Activated CD4-positive, alpha-beta T cell treated with anti-CD3 and anti-CD28 coated beads, Interleukin-2, amount 10 ng/mL, durations not matched to agents 24 days and 14 days (primary cell): ENCODE data around the gene ADORA1. TPM values are rescaled to one million over a fixed set of nuclear protein-coding genes. Genes with fewer than 3 reads are reported as not detected.

ENCODE experiments used
- DNase-seq: peaks from one replicate; pipeline ENCODE4 v3.0.0; 2022
- H3K27ac Mint-ChIP-seq: one replicate; pipeline ENCODE4 v1.8.0; 2022; ENCODE audit warnings: mild to moderate bottlenecking, mixed read lengths
- H3K27me3 Mint-ChIP-seq: one replicate; pipeline ENCODE4 v1.8.0; 2022; ENCODE audit warnings: mixed read lengths
- H3K36me3 Mint-ChIP-seq: one replicate; pipeline ENCODE4 v1.8.0; 2022; ENCODE audit warnings: low read depth, mild to moderate bottlenecking, mixed read lengths
- H3K4me1 Mint-ChIP-seq: one replicate; pipeline ENCODE4 v1.8.0; 2021; ENCODE audit warnings: mixed read lengths
- H3K4me3 Mint-ChIP-seq: one replicate; pipeline ENCODE4 v1.8.0; 2022; ENCODE audit warnings: mild to moderate bottlenecking, moderate library complexity, mixed read lengths
- H3K9me3 Mint-ChIP-seq: one replicate; pipeline ENCODE4 v1.8.0; 2021; ENCODE audit warnings: mixed read lengths
- intact Hi-C: fragments of 100-400 bp; cut with micrococcal nuclease; formaldehyde crosslinking; loops from one replicate; pipeline ENCODE4 v1.15.1; 2023
- total RNA-seq: library from RNA; stranded (reverse); gene quantifications from 2 replicates; pipeline ENCODE4 v1.2.3, GENCODE V29; 2022

ADORA1 gene
- total RNA-seq, 1 donor from 2014 or later = not detected

- H3K27me3 Mint-ChIP-seq = peaks cover 19% of the 10 kb centered on the region
- no peaks in the 10 kb centered on the region for H3K36me3 Mint-ChIP-seq
- H3K27ac Mint-ChIP-seq = no peak overlapping the region
- no peaks in the 10 kb centered on the region for H3K4me1 Mint-ChIP-seq
- intact Hi-C loops = no loop called here
- no peak overlapping the region for H3K4me3 Mint-ChIP-seq
- DNase-seq = no peak
- no peaks in the 10 kb centered on the region for H3K9me3 Mint-ChIP-seq
Measured at GRCh38 chr1:203089001-203089650, 38.4 kb upstream of the ADORA1 start.

DNA sequence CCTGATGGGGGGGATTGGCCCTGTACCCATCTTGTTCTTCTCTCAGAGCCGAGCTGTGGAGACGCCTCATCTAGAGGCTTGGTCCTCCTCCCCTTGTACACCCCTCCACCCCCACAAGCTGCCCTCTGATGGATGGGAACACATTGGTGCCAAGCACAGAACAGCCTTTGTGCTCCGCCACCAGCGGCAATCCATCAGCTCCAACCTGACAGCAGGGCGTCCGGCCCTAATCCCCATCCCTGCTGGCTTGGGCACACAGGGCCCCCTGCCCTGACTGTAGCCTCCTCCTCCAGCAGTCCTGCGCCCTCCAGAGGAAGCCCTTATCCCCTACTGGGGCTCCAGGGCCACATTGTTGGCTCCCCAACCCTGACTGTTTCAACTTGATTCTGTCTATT, 37.9 kb upstream of the ADORA1 start:
- no peak for DNase-seq
- no peaks in the 10 kb centered on the region for H3K4me1 Mint-ChIP-seq
- H3K27me3 Mint-ChIP-seq = peaks cover 21% of the 10 kb centered on the region
- no peaks in the 10 kb centered on the region for H3K9me3 Mint-ChIP-seq
- intact Hi-C loops = no loop called here
- no peak overlapping the region for H3K27ac Mint-ChIP-seq
- H3K4me3 Mint-ChIP-seq = no peak overlapping the region
- H3K36me3 Mint-ChIP-seq = no peaks in the 10 kb centered on the region

GRCh38 chr1:203090421-203091198, 36.9 kb upstream of the ADORA1 start:
- peaks cover 26% of the 10 kb centered on the region for H3K27me3 Mint-ChIP-seq
- H3K27ac Mint-ChIP-seq = no peak overlapping the region
- H3K4me3 Mint-ChIP-seq = no peak overlapping the region
- DNase-seq = no peak
- H3K4me1 Mint-ChIP-seq = no peaks in the 10 kb centered on the region
- intact Hi-C loops = no loop called here
- H3K9me3 Mint-ChIP-seq = peaks cover 8% of the 10 kb centered on the region
- no peaks in the 10 kb centered on the region for H3K36me3 Mint-ChIP-seq

DNA sequence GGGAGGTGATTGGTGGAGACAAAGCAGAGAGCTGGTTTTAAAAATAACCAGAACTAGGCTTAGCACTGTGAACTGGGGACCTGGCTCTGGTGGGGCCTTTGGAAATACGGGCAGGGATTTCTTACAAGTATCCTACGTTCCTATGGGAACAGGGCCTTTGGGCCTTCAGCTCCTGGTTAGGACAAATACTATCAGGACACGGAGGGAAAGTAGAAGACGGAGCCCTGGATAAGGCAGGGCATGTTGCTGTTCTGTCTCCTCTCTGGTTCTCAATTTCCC, 36.4 kb upstream of the ADORA1 start:
- Mint-ChIP-seq H3K9me3 (peaks cover 14% of the 10 kb centered on the region), H3K4me1 (no peaks in the 10 kb centered on the region), H3K27me3 (peaks cover 31% of the 10 kb centered on the region), H3K4me3 (no peak overlapping the region), H3K27ac (no peak overlapping the region), H3K36me3 (no peaks in the 10 kb centered on the region)
- DNase-seq = no peak
- intact Hi-C loops = no loop called here

GRCh38 chr1:203091761-203092330, 35.7 kb upstream of the ADORA1 start:
- Mint-ChIP-seq H3K9me3 (peaks cover 15% of the 10 kb centered on the region), H3K36me3 (no peaks in the 10 kb centered on the region), H3K27me3 (peaks cover 32% of the 10 kb centered on the region), H3K4me3 (no peak overlapping the region), H3K27ac (no peak overlapping the region), H3K4me1 (no peaks in the 10 kb centered on the region)
- intact Hi-C loops = no loop called here
- no peak for DNase-seq

DNA sequence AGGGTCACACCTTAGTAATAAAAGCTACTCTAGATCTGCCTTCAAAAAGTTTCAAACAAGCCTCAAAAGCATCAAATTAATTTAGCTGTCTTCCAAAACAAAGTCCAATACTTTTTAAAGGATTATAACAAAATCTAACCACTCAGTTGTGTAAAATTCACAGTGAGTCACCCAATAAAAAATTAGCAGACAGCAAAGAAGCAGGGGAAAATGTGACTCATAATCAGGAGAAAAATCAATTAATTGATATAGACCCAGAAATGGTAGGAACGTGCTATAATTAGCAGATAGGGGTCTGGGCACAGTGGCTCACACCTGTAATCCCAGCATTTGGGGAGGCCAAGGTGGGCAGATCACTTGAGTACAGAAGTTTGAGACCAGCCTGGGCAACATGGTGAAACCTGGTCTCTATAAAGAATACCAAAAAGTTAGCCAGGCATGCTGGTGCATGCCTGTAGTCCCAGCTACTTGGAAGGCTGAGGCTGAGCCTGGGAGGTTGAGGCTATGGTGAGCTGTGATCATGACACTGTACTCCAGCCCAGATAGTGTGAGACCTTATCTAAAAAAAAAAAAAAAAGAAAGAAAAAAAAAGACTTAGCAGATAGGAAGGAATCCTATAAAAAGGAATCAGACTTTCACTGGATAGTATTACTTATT, 33.6 kb upstream of the ADORA1 start:
- H3K4me3 Mint-ChIP-seq = no peak overlapping the region
- H3K27ac Mint-ChIP-seq = no peak overlapping the region
- H3K4me1 Mint-ChIP-seq = no peaks in the 10 kb centered on the region
- H3K27me3 Mint-ChIP-seq = peaks cover 29% of the 10 kb centered on the region
- H3K9me3 Mint-ChIP-seq = peaks cover 15% of the 10 kb centered on the region
- H3K36me3 Mint-ChIP-seq = no peaks in the 10 kb centered on the region
- intact Hi-C loops = no loop called here
- no peak for DNase-seq

DNA sequence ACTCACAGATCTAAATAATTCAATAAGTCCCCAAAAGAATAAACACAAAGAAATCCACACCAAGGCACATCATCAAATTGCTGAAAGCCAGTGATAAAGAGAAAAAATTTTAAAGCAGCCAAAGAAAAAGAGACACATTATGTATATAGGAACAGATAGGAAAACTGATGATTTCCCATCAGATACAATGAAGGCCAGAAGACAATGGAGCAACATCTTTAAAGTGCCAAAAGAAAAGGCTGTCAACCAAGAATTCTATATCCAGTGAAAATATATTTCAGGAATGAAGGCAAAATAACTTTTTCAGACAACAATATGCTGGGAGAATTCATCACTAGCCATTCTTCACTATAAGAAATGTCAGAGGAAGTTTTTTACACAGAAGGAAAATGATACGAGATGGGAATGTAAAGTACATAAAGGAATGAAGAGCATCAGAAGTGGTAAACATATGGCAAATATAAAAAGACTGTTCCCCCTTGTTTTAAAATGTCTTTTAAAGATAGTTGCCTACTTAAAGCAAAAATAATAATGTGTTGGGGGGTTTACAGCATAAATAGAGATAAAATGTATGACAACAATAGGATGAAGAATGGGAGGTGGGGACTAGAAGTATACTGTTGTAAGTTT, 32.4 kb upstream of the ADORA1 start:
- Mint-ChIP-seq H3K27ac (no peak overlapping the region), H3K4me3 (no peak overlapping the region), H3K4me1 (no peaks in the 10 kb centered on the region), H3K9me3 (peaks cover 15% of the 10 kb centered on the region), H3K36me3 (no peaks in the 10 kb centered on the region), H3K27me3 (peaks cover 31% of the 10 kb centered on the region)
- DNase-seq = no peak
- intact Hi-C loops = no loop called here

DNA sequence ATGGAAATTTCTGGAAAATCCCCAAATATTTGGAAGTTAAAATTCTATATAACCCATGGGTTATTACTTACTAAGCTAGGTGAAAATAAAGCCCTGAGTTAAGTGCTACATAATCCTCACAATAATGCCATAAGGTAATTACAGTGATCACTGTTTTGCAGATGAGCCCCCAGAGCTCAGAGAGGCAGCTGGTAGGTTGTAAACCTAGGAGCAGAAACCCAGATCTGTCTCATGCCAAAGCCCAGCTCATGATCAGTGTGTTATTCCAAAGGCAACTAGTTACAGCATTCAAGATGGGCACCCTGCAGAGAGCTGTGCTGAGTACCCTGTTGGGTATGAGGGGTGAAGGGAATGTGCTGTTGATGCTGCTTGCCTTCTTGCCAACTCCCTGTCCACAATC, 31.0 kb upstream of the ADORA1 start:
- Mint-ChIP-seq H3K27me3 (peaks cover 28% of the 10 kb centered on the region), H3K27ac (no peak overlapping the region), H3K9me3 (peaks cover 15% of the 10 kb centered on the region), H3K36me3 (no peaks in the 10 kb centered on the region), H3K4me3 (no peak overlapping the region), H3K4me1 (no peaks in the 10 kb centered on the region)
- intact Hi-C loops = no loop called here
- no peak for DNase-seq

GRCh38 chr1:203097001-203097400, 30.5 kb upstream of the ADORA1 start:
- H3K9me3 Mint-ChIP-seq = peaks cover 15% of the 10 kb centered on the region
- H3K27ac Mint-ChIP-seq = no peak overlapping the region
- no peak overlapping the region for H3K4me3 Mint-ChIP-seq
- DNase-seq = no peak
- intact Hi-C loops = no loop called here
- peaks cover 28% of the 10 kb centered on the region for H3K27me3 Mint-ChIP-seq
- H3K36me3 Mint-ChIP-seq = no peaks in the 10 kb centered on the region
- no peaks in the 10 kb centered on the region for H3K4me1 Mint-ChIP-seq

DNA sequence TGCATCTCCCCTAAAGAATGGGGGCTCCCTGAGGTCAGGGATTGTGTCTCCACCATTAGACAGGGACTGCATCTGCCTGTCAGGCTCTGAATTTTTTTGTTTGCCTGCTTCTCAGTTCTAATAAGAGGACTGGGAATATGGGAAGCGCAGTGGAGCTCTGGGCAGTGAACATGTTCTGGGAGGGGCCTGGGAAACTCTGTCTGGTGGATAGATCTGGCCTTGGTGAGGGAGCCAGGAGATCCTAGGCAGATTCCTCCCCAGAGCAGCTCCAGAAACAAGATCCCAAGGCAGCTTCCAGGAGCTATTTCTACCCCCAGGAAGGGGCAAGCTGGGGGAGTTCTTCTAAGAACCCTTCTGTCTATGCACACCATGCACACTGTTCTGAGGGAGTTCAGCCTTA, 29.1 kb upstream of the ADORA1 start:
- H3K4me3 Mint-ChIP-seq = no peak overlapping the region
- H3K27ac Mint-ChIP-seq = no peak overlapping the region
- intact Hi-C loops = no loop called here
- peaks cover 15% of the 10 kb centered on the region for H3K9me3 Mint-ChIP-seq
- peaks cover 30% of the 10 kb centered on the region for H3K27me3 Mint-ChIP-seq
- DNase-seq = no peak
- H3K4me1 Mint-ChIP-seq = no peaks in the 10 kb centered on the region
- no peaks in the 10 kb centered on the region for H3K36me3 Mint-ChIP-seq

DNA sequence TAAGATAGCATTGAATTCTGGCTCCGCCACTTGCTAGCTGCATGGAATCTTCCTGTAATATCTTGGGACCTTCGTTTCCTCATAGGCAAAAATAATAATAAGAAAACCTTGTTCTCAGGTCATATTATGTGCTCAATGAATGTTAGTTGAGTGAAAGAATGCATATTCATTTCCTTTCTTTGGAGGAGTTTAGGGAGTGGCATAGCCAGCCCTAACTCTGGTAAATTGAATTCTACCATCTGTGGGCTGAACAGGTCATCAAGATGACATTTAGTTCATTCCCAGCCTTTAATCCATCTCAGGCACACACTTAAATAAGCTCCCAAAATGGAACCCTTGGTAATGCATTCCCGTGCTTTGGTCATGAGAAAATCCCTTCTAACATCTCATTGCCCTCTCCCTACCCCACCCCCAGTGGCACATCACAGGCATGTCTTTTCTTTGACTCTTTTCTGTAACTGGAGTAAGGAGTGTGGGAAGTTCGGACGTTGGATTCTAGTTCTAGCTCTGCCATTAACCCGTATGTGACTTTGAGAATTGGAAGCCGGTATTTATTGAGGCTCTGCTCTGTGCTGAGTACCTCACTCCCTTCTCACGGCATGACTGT, 28.5 kb upstream of the ADORA1 start:
- H3K4me3 Mint-ChIP-seq = no peak overlapping the region
- no peaks in the 10 kb centered on the region for H3K4me1 Mint-ChIP-seq
- peaks cover 15% of the 10 kb centered on the region for H3K9me3 Mint-ChIP-seq
- no peak overlapping the region for H3K27ac Mint-ChIP-seq
- H3K27me3 Mint-ChIP-seq = peaks cover 29% of the 10 kb centered on the region
- no peak for DNase-seq
- no peaks in the 10 kb centered on the region for H3K36me3 Mint-ChIP-seq
- intact Hi-C loops = no loop called here

DNA sequence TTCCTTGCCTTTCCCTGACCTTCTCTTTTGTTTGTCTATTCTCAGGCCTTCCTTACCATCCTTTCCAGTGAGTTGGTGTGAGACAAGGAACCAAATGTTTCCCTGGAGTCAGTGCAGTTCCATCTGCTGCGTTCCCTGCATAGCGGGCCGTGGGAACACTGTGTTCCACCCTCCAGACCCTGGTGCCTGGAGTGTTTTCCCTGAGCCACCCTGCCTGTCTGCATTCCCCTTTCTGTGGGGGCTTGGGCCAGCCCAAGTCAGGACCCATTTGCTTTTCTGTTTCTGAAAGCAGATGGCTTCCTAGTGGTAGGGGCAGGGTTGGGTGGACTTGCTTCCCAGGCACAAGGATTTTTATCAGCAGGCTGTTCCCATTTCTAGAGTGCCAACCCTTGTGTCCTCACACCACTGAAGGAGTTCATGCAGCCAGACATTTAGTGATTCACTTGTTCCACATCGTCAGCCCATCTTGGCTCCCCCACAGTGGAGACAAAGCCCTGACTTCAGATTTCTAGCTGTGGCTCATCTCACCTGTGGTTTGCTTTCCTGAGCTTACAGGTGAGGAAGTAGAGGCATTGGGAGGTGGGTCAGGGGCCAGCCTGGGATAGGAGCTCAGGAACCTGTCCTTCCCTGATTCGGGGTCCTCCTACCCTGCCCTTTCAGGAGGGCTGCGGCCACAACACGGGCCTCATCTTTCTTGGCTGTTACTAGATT, 27.6 kb upstream of the ADORA1 start:
- DNase-seq = no peak
- no peaks in the 10 kb centered on the region for H3K4me1 Mint-ChIP-seq
- no peak overlapping the region for H3K4me3 Mint-ChIP-seq
- H3K9me3 Mint-ChIP-seq = peaks cover 13% of the 10 kb centered on the region
- peaks cover 28% of the 10 kb centered on the region for H3K27me3 Mint-ChIP-seq
- intact Hi-C loops = no loop called here
- H3K36me3 Mint-ChIP-seq = no peaks in the 10 kb centered on the region
- H3K27ac Mint-ChIP-seq = no peak overlapping the region

GRCh38 chr1:203100516-203100869, 27.0 kb upstream of the ADORA1 start:
- Mint-ChIP-seq H3K36me3 (no peaks in the 10 kb centered on the region), H3K9me3 (peaks cover 8% of the 10 kb centered on the region), H3K4me3 (no peak overlapping the region), H3K27ac (no peak overlapping the region), H3K4me1 (no peaks in the 10 kb centered on the region), H3K27me3 (peaks cover 30% of the 10 kb centered on the region)
- DNase-seq = no peak
- intact Hi-C loops = no loop called here
